Stimulated activated CD4-positive, alpha-beta T cell treated with anti-CD3 and anti-CD28 coated beads, Interleukin-4, amount 100 ng/mL, for 48 hours (primary cell): Measurements from ENCODE around the gene AK2.
"Not testable (repeated sequence)": the region's sequence is repeated elsewhere in the genome, so short reads cannot be mapped to it uniquely, and the experiment has no call there.

ENCODE experiments used
- DNase-seq, 2 donors: peaks; one replicate each; pipeline ENCODE4 v3.0.0-alpha.2; 2020; ENCODE audit warnings: low read depth in 2 of 2

The AK2 gene

DNA sequence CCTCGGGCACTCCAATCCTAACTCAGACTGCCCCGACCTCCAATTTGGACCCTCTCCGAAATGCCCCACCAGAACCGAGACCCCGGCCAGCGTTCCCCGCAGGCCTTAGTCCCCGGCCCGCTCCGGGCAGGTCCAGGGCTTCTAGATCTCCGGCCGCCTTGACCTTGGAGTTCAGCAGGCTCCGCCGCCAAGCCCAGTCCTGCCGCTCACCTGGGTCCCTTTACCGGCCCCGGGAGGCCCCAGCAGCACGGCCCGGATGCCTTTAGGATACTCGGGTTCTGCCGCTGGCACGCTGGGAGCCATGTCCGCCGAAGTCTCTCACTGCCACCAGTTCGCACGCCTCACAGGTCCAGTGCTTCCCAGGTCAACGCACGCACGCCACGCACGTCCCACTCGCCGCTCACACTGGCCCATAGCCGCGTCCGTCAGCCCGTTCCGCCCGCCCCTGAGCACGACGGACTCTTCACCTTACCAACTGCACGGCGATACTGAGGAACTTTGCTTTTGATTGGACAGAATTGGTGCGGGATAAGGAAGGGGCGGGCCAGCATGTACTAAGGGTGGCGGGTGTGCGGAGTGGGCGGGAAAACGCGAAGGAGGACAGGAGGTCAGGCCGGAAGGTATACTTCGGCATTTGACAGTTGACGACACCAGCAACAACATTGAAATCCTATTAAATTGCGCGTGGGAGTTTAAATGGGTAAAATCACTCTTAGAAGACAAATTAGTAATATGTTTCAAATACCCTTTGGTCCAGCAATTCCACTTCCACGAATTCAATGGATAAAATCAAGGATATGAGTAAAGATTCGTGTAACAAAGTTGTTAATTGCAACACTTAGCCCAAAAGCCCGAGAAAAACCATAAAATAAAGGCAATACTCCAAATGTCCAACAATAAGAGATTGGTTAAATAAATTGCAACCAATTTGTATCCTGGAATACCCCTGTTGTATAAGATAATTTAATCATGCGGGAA is at the start of gene AK2:
TSS of gene AK2 (minus strand) at position 358 of the 978 bp plus-strand sequence. CDS start at position 303, 55 bp downstream.
- peak; percentile 86 to 93 for DNase-seq

GRCh38 chr1:33086384-33086850 is 49.7 kb upstream of the AK2 start:
- DNase-seq, result peak in 1 of 2 donors; percentile 24

GRCh38 chr1:33085332-33085731 is 48.6 kb upstream of the AK2 start:
- no peak for DNase-seq

- DNase-seq, result no peak
These were observed 46.0 kb upstream of the AK2 start for GRCh38 chr1:33082575-33083108.

DNA sequence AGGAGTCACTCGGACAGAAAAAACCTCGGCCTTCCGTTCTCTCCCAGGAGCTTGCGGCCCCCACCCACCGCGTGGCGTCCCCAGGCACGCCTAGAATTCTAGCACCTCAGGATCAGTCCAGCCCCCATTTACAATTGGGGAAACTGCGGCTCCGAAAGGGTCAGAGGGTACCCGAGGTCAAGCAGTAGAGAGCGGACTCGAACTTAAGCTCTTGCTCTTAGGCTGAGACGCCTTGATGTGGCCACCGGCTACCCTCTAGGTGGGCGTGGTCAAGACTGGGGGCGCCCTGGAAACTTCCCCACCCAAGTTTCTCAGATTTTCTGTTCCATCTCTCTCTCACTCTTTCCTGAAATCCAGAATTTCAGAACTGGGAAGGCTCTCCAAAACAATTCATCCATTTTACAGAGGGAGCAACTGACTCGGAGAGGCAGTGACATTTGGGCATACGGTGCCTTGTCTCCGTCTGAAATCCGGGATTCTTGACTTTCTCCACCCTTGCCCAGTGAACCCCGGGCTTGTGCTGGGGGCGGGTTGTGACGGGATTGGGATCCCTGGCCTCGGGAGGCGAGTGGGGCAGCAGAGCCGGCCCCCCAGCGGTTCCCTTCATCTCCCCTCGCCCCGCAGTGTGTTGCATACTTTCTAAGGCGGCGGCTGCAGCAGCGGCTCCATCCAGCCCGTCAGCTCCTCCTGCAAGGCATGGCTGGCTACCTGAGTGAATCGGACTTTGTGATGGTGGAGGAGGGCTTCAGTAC is 45.0 kb upstream of the AK2 start:
- no peak for DNase-seq

DNA sequence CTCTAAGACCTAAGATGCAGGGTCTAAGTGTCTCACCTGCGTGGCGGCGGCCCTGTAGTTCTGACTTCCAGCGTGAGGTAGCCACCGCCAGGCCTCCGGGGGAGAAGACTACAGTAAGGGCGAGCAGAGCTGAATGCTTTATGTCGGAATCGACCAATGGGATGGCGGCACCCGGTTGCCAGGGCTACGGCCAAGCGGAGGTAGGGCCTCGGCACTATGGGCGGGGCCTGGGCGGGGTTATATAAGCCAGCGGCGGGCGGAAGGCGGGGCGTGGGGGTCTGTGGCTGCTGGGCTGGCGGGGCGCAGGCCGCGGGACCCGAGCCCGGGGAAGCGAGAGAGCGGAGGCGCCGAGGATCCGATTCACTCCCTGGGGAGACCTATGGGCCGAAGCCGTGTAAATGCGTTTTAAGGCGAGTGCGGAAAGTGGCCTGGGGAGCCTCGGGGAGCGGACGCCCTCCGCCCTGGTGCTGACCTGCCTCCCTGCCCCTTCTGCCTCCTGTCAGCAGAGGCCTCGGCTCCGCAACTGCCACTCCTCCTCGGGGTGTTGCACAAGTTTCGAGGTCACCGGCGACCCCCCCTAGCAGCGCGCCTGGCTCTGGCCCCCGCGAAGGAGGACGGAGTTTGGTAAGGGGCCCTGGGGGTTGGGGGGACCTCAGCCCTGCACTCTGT is 44.3 kb upstream of the AK2 start, which contains the start of gene AZIN2:
TSS of gene AZIN2 (plus strand) at position 269 of the 669 bp plus-strand sequence. CDS start 1,097 bp downstream, outside the sequence.
- peak; percentile 93 to 99 for DNase-seq

DNA sequence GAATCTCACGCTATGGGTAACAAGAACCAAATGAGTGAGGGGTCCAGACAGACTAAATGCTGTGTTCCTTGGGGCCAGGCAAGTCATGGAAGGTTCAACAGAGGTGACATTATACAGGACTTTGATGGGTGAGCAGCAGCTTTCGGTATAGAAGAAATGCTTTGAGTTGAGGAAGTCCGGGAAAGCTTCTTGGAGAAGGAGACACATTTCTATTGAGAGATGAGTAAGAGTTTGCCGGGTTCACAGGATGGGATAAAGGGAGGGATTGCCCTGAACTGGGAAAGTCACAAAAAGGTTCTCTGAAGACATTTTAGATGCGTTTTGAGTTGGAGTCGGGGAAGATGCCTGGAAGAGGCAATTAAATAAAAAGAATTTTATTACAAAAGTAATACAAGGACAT is 43.7 kb upstream of the AK2 start:
- no peak for DNase-seq

DNA sequence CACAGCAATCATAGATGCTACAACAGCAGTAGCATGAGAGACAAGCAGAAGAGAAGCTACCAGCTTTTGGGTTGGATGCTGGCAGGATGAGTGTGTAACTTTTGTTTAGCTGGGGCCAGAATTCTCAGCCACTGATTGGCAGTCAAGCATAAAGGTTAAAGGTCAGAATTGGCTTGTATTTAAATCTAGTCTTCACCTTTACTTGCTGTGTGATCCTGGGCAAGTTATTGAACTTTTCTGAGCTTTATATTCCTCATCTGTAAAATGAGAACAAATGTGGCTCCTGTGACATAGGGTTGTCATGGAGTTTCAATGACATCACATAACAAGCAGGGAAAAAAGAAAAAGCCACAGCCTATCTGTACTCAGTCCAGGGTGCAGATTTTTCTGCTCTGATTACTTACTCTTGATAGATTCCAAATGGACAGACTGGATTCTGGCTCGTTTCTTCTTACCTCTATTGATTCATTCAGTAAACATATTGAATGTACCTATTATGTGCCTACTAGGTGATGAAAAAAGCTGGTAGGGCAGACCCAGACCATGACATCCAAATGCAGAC is 41.4 kb upstream of the AK2 start:
- no peak for DNase-seq

- no peak for DNase-seq
These were observed 37.7 kb upstream of the AK2 start for GRCh38 chr1:33074193-33074945.

- DNase-seq, result no peak
These were observed 36.0 kb upstream of the AK2 start for GRCh38 chr1:33072707-33073106.

GRCh38 chr1:33070628-33071027 is 33.9 kb upstream of the AK2 start:
- no peak for DNase-seq

DNA sequence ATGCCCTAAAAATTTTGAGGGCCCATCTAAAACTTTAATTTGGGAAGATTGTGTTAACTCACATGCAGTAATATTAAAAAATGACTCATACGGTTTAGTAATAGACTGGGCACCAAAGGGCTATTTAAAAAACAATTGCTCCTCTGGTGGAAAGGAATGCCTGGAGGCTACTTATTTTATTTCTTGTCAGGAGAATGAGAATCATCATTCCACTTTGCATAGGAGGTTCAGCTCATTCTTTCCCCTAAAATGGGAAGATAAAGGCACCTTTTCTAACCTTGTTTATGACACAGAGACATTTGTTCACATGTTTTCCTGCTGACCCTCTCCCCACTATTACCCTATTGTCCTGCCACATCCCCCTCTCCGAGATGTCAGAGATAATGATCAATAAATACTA is 31.4 kb upstream of the AK2 start:
- DNase-seq, result not testable (repeated sequence)

DNA sequence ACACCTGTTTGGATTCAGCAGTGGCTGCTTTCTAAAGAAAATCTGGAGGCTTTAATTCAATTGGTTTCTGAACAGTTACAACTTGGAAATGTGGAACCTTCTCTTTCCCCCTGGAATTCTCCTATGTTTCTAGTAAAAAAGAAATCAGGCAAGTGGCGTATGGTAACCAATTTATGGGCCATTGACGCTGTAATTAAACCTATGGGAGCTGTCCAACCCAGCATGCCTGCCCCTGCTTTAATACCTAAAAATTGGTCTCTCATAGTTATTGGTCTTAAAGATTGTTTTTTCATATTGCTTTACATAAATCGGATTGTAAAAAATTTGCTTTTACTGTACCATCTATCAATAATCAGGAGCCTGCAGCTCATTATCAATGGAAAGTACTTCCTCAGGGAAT is 29.8 kb upstream of the AK2 start:
- DNase-seq, result not testable (repeated sequence)

- no peak for DNase-seq
These were observed 28.6 kb upstream of the AK2 start for GRCh38 chr1:33065301-33065700.

- DNase-seq, result not testable (repeated sequence)
These were observed 27.6 kb upstream of the AK2 start for GRCh38 chr1:33064284-33064683.

GRCh38 chr1:33061834-33062233 is 25.2 kb upstream of the AK2 start:
- no peak for DNase-seq

- no peak for DNase-seq
These were observed 23.9 kb upstream of the AK2 start for GRCh38 chr1:33060579-33061083.

- DNase-seq, result no peak
These were observed 20.4 kb upstream of the AK2 start for GRCh38 chr1:33057095-33057494.

DNA sequence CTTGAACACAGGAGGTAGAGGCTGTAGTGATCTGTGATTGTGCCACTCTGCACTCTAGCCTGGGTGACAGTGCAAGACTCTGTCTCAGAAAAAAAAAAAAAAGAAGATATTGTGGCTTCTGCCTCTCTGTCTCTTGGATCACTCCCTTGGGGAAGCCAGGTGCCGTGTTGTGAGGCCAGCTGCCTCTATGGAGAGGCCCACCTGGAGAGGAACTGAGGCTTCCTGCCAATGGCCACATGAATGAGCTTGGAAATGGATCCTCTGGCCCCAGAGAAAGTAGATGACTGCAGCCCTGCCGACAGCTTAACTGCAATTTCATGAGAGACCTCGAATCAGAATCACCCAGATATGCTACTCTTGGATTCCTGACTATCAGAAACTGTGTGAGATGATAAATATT is 19.7 kb upstream of the AK2 start:
- no peak for DNase-seq
